GM12874 (cell line): ENCODE measurements around the gene USH1C.

Source experiments
- CTCF ChIP-seq: IDR thresholded peaks from 2 replicates; pipeline ENCODE4 v1.5.1; 2011; ENCODE audit warnings: low read depth, mild to moderate bottlenecking, control low read depth, low read length, moderate library complexity; ENCODE audit not compliant: insufficient read depth

USH1C gene

GRCh38 chr11:17543041-17543440 is 1.2 kb downstream of the USH1C start:
- TF ChIP-seq CTCF, result no peak

- no peak for TF ChIP-seq CTCF
These were observed 2.0 kb downstream of the USH1C start for GRCh38 chr11:17542249-17542648.

DNA sequence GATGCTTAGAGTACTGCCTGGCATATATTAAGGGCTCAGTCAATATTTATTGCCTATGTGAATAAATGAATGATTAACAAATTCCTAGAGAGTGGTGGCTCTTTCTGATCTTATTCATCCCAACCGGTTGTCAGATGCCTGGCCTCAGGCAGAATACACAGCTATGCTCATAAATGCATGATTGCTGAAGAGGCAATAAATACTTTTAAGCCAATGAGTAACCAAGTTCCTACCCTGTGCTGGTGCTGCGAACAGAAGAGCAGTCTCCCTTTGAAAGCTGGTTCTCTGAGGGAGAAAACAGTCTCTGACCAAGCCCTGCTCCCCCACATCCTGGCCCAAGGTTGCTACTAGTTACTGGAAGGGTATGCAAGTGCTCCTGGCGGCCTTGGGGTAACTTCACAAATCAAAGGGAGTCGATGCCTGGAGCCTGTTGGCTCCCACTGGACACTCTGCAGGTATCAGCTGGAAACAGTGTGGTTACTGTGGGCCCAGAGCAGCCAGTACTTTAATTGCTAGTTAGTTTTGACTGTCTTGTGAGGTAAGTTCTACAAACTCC is 2.8 kb downstream of the USH1C start:
- no peak for TF ChIP-seq CTCF

DNA sequence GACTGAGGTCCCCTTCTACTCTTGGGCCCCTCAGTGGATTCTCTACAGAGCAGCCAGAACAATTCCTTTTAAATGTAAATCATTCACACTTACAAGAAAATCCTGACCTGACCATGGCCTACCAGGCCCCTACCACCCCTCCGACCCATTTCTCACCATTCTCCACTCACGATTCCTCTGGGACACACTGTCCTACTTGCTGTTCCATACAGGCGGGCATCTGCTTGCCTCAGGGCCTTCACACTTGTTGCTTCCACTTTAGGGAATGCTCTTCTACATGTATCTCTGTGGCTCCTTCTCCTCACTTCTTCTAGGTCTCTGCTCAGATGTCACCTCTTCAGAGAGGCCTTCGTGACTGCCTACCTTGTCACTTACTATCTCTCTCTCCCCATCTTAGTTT is 3.4 kb downstream of the USH1C start:
- TF ChIP-seq CTCF, result no peak

- no peak for TF ChIP-seq CTCF
These were observed 5.5 kb downstream of the USH1C start for GRCh38 chr11:17538731-17539130.

DNA sequence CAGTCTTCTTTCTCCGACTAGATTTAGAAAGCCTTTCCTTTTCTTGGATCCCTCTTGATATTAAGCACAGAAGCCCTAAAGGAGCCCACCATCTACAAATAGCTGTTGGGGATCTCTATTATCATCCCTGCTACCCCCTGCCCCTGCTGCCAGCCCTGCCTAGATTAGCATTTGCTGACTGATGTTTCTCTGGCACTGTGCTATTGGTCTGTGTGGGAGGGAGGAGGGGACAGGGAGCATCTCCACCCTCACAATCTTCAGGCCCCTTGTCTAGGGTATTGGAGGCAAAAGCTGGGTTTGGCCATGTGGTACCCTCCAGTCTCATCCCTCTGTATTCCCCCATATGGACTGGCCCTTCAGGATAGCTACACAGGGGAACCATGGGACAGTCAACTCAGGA is 6.2 kb downstream of the USH1C start:
- no peak for TF ChIP-seq CTCF

GRCh38 chr11:17537261-17537660 is 7.0 kb downstream of the USH1C start:
- TF ChIP-seq CTCF, result no peak
